Activated CD4-positive, alpha-beta memory T cell treated with anti-CD3 and anti-CD28 coated beads, Interleukin-2, amount 10 ng/mL, durations not matched to agents 7 days and 5 days (primary cell): Measurements from ENCODE around the gene TBX4. TPM values are rescaled to one million over a fixed set of nuclear protein-coding genes. Genes with fewer than 3 reads are reported as not detected.
"Not testable (repeated sequence)": the region's sequence is repeated elsewhere in the genome, so short reads cannot be mapped to it uniquely, and the experiment has no call there.

ENCODE experiments used
- CTCF ChIA-PET: fragments of 350-600 bp; sonication (Branson Sonifier 250); formaldehyde crosslinking; loops from one replicate; lab custom pipeline; 2021; ENCODE audit warnings: antibody characterized with exemption, inconsistent platforms; lab: Charles Lee
- POLR2A ChIA-PET: fragments of 350-600 bp; sonication (Branson Sonifier 250); formaldehyde crosslinking; loops from one replicate; lab custom pipeline; 2021; ENCODE audit warnings: antibody characterized with exemption; lab: Charles Lee
- DNase-seq: peaks from one replicate; pipeline ENCODE4 v3.0.0-alpha.2; 2020
- H3K27ac Mint-ChIP-seq: one replicate; pipeline ENCODE4 v1.8.0; 2021; ENCODE audit warnings: mild to moderate bottlenecking, mixed read lengths
- H3K27me3 Mint-ChIP-seq: one replicate; pipeline ENCODE4 v1.8.0; 2021; ENCODE audit warnings: mixed read lengths
- H3K36me3 Mint-ChIP-seq: one replicate; pipeline ENCODE4 v1.8.0; 2021; ENCODE audit warnings: low read depth, mixed read lengths
- H3K4me1 Mint-ChIP-seq: one replicate; pipeline ENCODE4 v1.8.0; 2021; ENCODE audit warnings: mixed read lengths
- H3K4me3 Mint-ChIP-seq: one replicate; pipeline ENCODE4 v1.8.0; 2021; ENCODE audit warnings: mild to moderate bottlenecking, mixed read lengths
- H3K9me3 Mint-ChIP-seq: one replicate; pipeline ENCODE4 v1.8.0; 2021; ENCODE audit warnings: mixed read lengths
- total RNA-seq, 2 experiments: library from RNA; stranded (reverse); gene quantifications; one replicate each; pipeline ENCODE4 v1.2.3, GENCODE V29; 2021

TBX4 gene
- total RNA-seq, 2 experiments from 2014 or later = not detected

DNA sequence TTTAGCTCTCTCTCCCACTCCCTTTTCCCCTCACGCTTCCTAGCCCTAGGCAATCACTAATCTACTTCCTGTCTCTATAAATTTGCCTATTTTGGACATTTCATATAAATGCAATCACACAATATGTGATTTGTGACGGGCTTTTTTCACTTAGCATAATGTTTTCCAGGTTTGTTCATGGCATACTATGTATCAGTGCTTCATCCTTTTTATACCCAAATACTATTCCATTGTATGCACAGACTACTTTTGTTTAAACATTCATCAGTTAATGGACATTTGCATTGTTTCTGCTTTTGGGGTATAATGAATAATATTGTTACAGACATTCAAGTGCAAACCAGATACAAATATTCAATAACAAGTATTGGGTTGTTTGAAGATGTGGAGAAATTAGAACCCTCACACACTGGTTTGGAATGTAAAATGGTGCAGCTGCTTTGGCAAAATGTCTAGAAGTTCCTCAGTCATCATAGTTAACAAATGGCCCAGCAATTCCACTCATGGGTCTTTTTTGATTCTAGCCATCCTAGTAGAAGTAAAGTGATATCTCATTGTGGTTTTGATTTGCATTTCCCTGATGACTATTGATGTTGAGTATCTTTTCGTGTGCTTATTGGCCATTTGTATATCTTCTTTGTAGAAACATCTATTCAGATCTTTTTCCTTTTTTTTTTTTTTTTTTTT, 67.7 kb downstream of the TBX4 start:
- POLR2A ChIA-PET = no interaction called here
- Mint-ChIP-seq H3K4me1 (no peaks in the 10 kb centered on the region), H3K27ac (no peak overlapping the region), H3K27me3 (peaks cover 41% of the 10 kb centered on the region), H3K9me3 (no peaks in the 10 kb centered on the region), H3K36me3 (no peaks in the 10 kb centered on the region), H3K4me3 (no peak overlapping the region)
- CTCF ChIA-PET = no interaction called here
- DNase-seq = no peak

DNA sequence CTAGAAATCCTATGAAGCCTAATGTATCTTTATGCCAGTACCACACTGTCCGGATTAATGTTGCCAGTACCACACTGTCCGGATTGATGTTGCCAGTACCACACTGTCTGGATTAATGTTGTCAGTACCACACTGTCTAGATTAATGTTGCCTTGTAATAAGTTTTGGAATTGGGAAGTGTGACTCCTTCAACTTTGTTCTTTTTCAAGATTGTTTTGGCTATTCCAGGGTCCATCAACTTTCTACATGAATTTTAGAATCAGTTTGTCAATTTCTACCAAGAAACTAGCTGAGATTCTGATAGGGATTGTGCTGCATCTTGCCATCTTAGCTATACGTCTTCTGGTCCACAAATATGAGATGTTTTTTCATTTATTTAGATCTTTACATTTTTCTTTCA, 68.7 kb downstream of the TBX4 start:
- no peaks in the 10 kb centered on the region for H3K36me3 Mint-ChIP-seq
- no peak overlapping the region for H3K4me3 Mint-ChIP-seq
- H3K9me3 Mint-ChIP-seq = no peaks in the 10 kb centered on the region
- H3K4me1 Mint-ChIP-seq = no peaks in the 10 kb centered on the region
- POLR2A ChIA-PET = no interaction called here
- no peak for DNase-seq
- CTCF ChIA-PET = interaction anchor here (0.6 kb wide), 1 partner anchor 90 kb away, joined by 3 read pairs; no protein-coding TSS in a partner anchor
- peaks cover 50% of the 10 kb centered on the region for H3K27me3 Mint-ChIP-seq
- H3K27ac Mint-ChIP-seq = no peak overlapping the region

DNA sequence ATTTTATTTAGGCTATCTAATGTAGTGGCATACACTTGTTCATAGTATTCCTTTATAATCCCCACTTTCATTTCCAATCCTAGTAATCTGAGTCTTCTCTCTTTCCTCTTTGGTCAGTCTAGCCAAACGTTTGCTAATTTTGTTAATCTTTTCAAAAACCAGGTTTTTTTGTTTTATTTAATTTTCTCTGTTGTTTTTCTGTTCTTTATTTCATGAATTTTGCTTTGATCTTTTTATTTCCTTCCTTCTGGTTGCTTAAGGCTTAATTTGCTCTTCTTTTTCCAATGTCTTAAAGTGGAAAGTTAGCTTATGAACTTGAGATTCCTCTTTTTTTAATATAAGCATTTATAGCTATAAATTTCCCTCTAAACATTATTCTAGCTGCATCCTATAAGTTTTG, 69.9 kb downstream of the TBX4 start:
- CTCF ChIA-PET = no interaction called here
- H3K4me3 Mint-ChIP-seq = no peak overlapping the region
- peaks cover 56% of the 10 kb centered on the region for H3K27me3 Mint-ChIP-seq
- POLR2A ChIA-PET = interaction anchor here (0.7 kb wide), 1 partner anchor 44 kb away, joined by 3 read pairs; no protein-coding TSS in a partner anchor
- no peaks in the 10 kb centered on the region for H3K9me3 Mint-ChIP-seq
- no peak for DNase-seq
- H3K27ac Mint-ChIP-seq = no peak overlapping the region
- no peaks in the 10 kb centered on the region for H3K36me3 Mint-ChIP-seq
- no peaks in the 10 kb centered on the region for H3K4me1 Mint-ChIP-seq

DNA sequence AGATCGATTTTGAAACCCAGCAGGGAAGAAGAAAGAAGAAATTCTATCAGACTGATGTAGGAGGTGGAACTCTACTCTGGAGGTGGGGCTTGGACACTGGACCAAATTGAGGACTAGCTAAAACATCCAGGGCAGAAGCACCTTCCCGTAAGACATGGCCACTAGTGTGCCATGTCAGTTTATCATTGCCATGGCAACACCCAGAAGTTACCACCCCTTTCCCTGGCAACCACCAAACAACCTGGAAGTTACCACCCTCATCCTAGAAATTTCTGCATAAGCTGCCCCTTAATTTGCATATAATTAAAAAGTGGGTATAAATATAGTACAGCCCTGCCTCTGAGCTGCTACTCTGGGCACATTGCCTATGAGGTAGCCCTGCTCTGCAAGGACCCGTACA, 72.1 kb downstream of the TBX4 start:
- H3K4me1 Mint-ChIP-seq = no peaks in the 10 kb centered on the region
- CTCF ChIA-PET = no interaction called here
- peaks cover 44% of the 10 kb centered on the region for H3K27me3 Mint-ChIP-seq
- no peak for DNase-seq
- H3K27ac Mint-ChIP-seq = no peak overlapping the region
- POLR2A ChIA-PET = no interaction called here
- H3K4me3 Mint-ChIP-seq = no peak overlapping the region
- H3K36me3 Mint-ChIP-seq = no peaks in the 10 kb centered on the region
- no peaks in the 10 kb centered on the region for H3K9me3 Mint-ChIP-seq

DNA sequence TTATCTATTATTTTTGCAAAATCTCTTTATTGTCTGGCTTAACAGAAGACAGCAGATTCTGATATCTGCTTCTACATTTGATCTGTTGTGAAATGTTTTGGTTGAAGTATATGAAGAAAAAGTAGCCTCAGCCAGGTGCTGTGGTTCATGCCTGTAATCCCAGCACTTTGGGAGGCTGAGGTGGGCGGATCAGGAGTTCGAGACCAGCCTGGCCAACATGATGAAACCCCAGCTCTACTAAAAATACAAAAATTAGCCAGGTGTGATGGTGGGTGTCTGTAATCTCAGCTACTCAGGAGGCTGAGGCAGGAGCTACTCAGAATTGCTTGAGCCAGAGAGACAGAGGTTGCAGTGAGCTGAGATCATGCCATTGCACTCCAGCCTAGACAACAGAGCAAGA, 75.2 kb downstream of the TBX4 start:
- H3K27ac Mint-ChIP-seq, H3K36me3 Mint-ChIP-seq, H3K4me1 Mint-ChIP-seq, DNase-seq, POLR2A ChIA-PET, H3K4me3 Mint-ChIP-seq, H3K9me3 Mint-ChIP-seq: not testable (repeated sequence)
- peaks cover 31% of the 10 kb centered on the region for H3K27me3 Mint-ChIP-seq
- CTCF ChIA-PET = interaction anchor here (0.6 kb wide), 1 partner anchor 19 kb away, joined by 5 read pairs; no protein-coding TSS in a partner anchor

DNA sequence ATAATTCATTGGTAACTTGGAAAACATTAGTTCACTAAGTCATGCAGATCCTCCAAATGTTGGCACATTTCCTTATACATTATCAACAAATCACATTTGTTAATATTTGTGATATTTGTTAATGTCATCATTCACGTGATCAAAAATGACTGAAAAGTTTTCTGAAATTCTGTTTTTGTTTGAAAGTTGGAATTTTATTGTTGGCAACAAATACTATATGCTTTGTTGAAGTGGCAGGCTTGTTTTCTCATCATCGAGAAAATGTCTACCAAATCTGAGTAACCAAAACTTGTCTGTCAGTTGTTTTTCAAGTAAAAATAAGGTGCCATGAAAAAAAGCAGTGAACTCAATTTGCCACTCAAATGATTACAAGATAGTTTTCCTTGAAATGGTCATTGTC, 75.9 kb downstream of the TBX4 start:
- CTCF ChIA-PET = no interaction called here
- Mint-ChIP-seq H3K4me1 (no peaks in the 10 kb centered on the region), H3K27ac (no peak overlapping the region), H3K27me3 (peaks cover 31% of the 10 kb centered on the region), H3K4me3 (no peak overlapping the region), H3K9me3 (no peaks in the 10 kb centered on the region), H3K36me3 (no peaks in the 10 kb centered on the region)
- DNase-seq = no peak
- POLR2A ChIA-PET = no interaction called here

DNA sequence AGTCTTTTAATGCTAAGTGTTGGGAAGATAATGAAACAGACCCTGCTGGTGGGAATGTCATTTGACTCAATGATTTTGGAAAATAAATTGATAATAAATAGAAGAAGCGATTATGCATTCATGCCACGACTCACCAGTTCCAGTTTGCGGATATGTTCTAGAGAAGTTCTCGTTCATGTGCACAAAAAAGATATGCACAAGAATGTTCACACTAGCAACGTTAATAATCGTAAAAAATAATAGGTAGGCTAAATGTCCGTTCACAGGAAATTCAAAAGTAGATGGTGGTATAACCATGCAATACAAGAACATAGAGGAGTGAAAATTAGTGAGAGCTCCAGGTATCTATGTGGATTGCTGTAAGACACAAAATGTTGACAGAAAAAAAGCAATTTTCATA, 79.0 kb downstream of the TBX4 start:
- peaks cover 11% of the 10 kb centered on the region for H3K27me3 Mint-ChIP-seq
- no peak overlapping the region for H3K27ac Mint-ChIP-seq
- CTCF ChIA-PET = no interaction called here
- POLR2A ChIA-PET = no interaction called here
- no peaks in the 10 kb centered on the region for H3K36me3 Mint-ChIP-seq
- no peak for DNase-seq
- no peaks in the 10 kb centered on the region for H3K9me3 Mint-ChIP-seq
- H3K4me1 Mint-ChIP-seq = no peaks in the 10 kb centered on the region
- no peak overlapping the region for H3K4me3 Mint-ChIP-seq

DNA sequence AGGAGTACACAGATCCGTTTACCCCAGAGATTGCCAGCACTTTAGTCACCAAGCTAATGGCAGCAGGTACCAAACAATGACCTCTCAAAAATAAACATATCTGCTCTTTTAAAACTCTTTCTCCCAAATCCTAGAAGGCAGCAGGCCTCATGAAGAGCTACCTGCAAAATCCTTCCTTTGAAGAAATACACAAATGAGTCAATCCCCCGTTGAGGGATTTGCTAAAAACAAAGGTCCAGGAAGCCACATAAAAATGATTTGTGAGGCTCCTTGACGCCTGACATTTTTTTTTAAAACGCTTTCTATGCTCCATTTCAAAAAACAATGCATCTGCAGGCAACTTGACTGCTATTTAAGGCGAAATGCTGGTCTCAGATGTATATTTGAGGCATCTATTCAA, 80.6 kb downstream of the TBX4 start:
- DNase-seq = no peak
- CTCF ChIA-PET = no interaction called here
- no peak overlapping the region for H3K4me3 Mint-ChIP-seq
- no peaks in the 10 kb centered on the region for H3K4me1 Mint-ChIP-seq
- H3K9me3 Mint-ChIP-seq = no peaks in the 10 kb centered on the region
- no peak overlapping the region for H3K27ac Mint-ChIP-seq
- H3K36me3 Mint-ChIP-seq = no peaks in the 10 kb centered on the region
- POLR2A ChIA-PET = no interaction called here
- peaks cover 9% of the 10 kb centered on the region for H3K27me3 Mint-ChIP-seq

DNA sequence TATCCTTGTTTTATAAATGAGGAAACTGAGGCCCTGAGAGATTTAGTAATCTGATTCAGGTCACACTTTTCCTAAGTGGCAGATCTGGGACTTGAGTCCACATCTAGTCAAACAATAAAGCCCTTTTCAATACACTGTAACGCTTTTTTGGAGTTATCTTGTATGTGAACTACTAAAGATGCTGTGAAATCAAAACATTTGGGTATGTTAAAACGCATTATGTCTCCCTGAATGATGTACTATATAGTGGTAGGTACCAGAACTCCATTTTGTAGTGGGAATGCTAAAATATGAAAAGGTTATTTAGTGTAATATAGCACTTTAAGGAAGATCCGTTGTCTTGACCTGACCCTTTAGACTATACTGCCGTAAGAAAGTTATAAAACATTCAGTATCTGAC, 81.6 kb downstream of the TBX4 start:
- Mint-ChIP-seq H3K27me3 (peaks cover 9% of the 10 kb centered on the region), H3K36me3 (no peaks in the 10 kb centered on the region), H3K9me3 (no peaks in the 10 kb centered on the region), H3K4me1 (no peaks in the 10 kb centered on the region), H3K27ac (no peak overlapping the region), H3K4me3 (no peak overlapping the region)
- POLR2A ChIA-PET = no interaction called here
- no peak for DNase-seq
- CTCF ChIA-PET = no interaction called here

DNA sequence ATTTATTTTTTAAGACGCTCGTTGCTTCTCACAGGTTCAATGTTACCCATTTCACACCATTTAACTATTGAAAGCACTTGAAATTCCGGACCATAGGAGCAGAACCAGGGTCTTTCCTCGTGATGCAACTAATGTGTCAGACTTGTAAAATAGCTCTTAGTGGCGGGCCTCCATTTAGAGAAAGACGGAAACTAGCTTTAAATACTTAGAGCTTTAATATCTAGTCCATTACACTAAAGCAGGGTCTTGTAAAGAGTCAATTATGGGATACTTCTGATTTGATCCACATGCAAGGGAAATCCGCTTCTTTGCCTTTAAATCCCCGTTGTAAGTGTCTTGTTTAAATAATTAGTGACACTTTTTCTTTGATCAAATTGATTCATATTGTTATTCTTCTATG, 82.2 kb downstream of the TBX4 start:
- peaks cover 9% of the 10 kb centered on the region for H3K27me3 Mint-ChIP-seq
- ChIA-PET CTCF (no interaction called here), POLR2A (no interaction called here)
- H3K4me1 Mint-ChIP-seq = no peaks in the 10 kb centered on the region
- H3K9me3 Mint-ChIP-seq = no peaks in the 10 kb centered on the region
- no peaks in the 10 kb centered on the region for H3K36me3 Mint-ChIP-seq
- H3K4me3 Mint-ChIP-seq = no peak overlapping the region
- no peak for DNase-seq
- H3K27ac Mint-ChIP-seq = no peak overlapping the region

Other genes starting within 250 kb of the TBX4 start
- not detected for gene TBX2, start 52.6 kb upstream of the TBX4 start, total RNA-seq
- gene NACA2, start 138.8 kb downstream of the TBX4 start, total RNA-seq = not detected